Measurements from ENCODE around the gene MBNL2.

The MBNL2 gene

GRCh38 chr13:97353927-97354675 is 132.0 kb downstream of the MBNL2 start:
- no peak for DNase-seq

- DNase-seq: no peak
These were observed 132.7 kb downstream of the MBNL2 start for GRCh38 chr13:97354808-97355207.

GRCh38 chr13:97356592-97356991 is 134.5 kb downstream of the MBNL2 start:
- DNase-seq: no peak

- DNase-seq: peak; percentile 63
These were observed 137.3 kb downstream of the MBNL2 start for GRCh38 chr13:97359181-97360057.

GRCh38 chr13:97360610-97361009 is 138.5 kb downstream of the MBNL2 start:
- no peak for DNase-seq

GRCh38 chr13:97364031-97364430 is 141.9 kb downstream of the MBNL2 start:
- DNase-seq: no peak

GRCh38 chr13:97364827-97365226 is 142.7 kb downstream of the MBNL2 start:
- DNase-seq: no peak

- no peak for DNase-seq
These were observed 144.1 kb downstream of the MBNL2 start for GRCh38 chr13:97366172-97366688.

GRCh38 chr13:97367016-97367822 is 145.1 kb downstream of the MBNL2 start:
- DNase-seq: no peak

GRCh38 chr13:97369261-97369893 is 147.2 kb downstream of the MBNL2 start:
- DNase-seq: no peak

GRCh38 chr13:97371486-97372109 is 149.5 kb downstream of the MBNL2 start:
- no peak for DNase-seq

GRCh38 chr13:97372936-97373335 is 150.8 kb downstream of the MBNL2 start:
- no peak for DNase-seq

- no peak for DNase-seq
These were observed 151.7 kb downstream of the MBNL2 start for GRCh38 chr13:97373787-97374186.

- DNase-seq: no peak
These were observed 154.8 kb downstream of the MBNL2 start for GRCh38 chr13:97376981-97377380.

GRCh38 chr13:97379386-97379785 is 157.3 kb downstream of the MBNL2 start:
- DNase-seq: no peak

- DNase-seq: no peak
These were observed 158.6 kb downstream of the MBNL2 start for GRCh38 chr13:97380696-97381095.

GRCh38 chr13:97381189-97381588 is 159.1 kb downstream of the MBNL2 start:
- no peak for DNase-seq

GRCh38 chr13:97382276-97382675 is 160.1 kb downstream of the MBNL2 start:
- DNase-seq: no peak

GRCh38 chr13:97384371-97384770 is 162.2 kb downstream of the MBNL2 start:
- no peak for DNase-seq

- no peak for DNase-seq
These were observed 163.0 kb downstream of the MBNL2 start for GRCh38 chr13:97385146-97385545.

GRCh38 chr13:97385854-97386253 is 163.7 kb downstream of the MBNL2 start:
- no peak for DNase-seq

Measured in right hindlimb (tissue), 1 donor.